GM12891 (cell line): Measurements from ENCODE around the gene TXNRD1.
A peak's percentile ranks its signal among the peaks of the same experiment; 100 is the strongest.
"Not testable (repeated sequence)": the region's sequence is repeated elsewhere in the genome, so short reads cannot be mapped to it uniquely, and the experiment has no call there.

Experiments used
- DNase-seq: peaks from one replicate; pipeline ENCODE4 v3.0.0; 2011; ENCODE audit warnings: low spot score; ENCODE audit not compliant: insufficient read length
- FAIRE-seq: peaks from 2 replicates; lab custom pipeline; 2011; peaks lifted over from hg19 to GRCh38; lab: Jason Lieb, UNC
- PAX5 ChIP-seq: IDR thresholded peaks from 2 replicates; pipeline ENCODE4 v1.6.1; 2011; ENCODE audit warnings: low read length, moderate library complexity, mild to moderate bottlenecking; ENCODE audit not compliant: insufficient read depth, severe bottlenecking
- POLR2A ChIP-seq: IDR thresholded peaks from 2 replicates; pipeline ENCODE4 v1.6.1; 2011; ENCODE audit warnings: low read depth, low read length, control low read depth
- POLR2AphosphoS5 ChIP-seq: IDR thresholded peaks from 2 replicates; pipeline ENCODE4 v1.6.1; 2011; ENCODE audit warnings: low read depth, low read length, control low read depth
- POU2F2 ChIP-seq: IDR thresholded peaks from 2 replicates; pipeline ENCODE4 v1.6.1; 2011; ENCODE audit warnings: low read depth, mild to moderate bottlenecking, control low read depth, low read length, moderate library complexity
- SPI1 ChIP-seq: IDR thresholded peaks from 2 replicates; pipeline ENCODE4 v1.6.1; 2011; ENCODE audit warnings: low read depth, low read length, control low read depth
- TAF1 ChIP-seq: IDR thresholded peaks from 2 replicates; pipeline ENCODE4 v1.6.1; 2011; ENCODE audit warnings: low read depth, low read length, control low read depth

Gene TXNRD1

DNA sequence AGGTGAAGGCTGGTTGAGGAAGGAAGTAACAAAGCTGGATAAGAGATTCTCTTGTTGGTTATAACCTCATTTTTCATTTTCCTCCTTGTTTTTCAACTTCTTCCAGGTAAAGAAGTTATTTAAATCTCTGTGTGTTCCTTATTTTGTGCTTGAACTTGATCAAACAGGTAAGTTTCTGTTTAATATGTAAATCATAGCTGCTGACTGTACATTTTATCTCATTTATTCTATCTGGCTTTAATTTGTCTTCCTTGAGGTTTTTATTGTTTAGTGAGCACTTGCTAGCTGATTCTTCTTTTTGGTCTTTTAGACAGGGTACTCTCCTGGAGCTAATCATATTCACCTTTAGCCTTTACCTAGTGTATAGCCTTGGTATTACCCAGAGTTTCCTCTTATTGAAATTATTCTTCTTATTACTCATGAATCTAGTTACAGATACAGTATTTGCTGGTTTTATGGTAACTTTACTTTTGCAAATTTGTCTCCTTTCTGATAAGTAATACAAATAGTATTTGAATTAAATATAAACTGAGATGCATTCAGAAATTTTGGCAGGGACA lies 42.4 kb downstream of the TXNRD1 start:
- TF ChIP-seq SPI1: no peak
- TF ChIP-seq POU2F2: no peak
- no peak for TF ChIP-seq TAF1
- no peak for TF ChIP-seq PAX5
- no peak for FAIRE-seq
- no peak for DNase-seq

DNA sequence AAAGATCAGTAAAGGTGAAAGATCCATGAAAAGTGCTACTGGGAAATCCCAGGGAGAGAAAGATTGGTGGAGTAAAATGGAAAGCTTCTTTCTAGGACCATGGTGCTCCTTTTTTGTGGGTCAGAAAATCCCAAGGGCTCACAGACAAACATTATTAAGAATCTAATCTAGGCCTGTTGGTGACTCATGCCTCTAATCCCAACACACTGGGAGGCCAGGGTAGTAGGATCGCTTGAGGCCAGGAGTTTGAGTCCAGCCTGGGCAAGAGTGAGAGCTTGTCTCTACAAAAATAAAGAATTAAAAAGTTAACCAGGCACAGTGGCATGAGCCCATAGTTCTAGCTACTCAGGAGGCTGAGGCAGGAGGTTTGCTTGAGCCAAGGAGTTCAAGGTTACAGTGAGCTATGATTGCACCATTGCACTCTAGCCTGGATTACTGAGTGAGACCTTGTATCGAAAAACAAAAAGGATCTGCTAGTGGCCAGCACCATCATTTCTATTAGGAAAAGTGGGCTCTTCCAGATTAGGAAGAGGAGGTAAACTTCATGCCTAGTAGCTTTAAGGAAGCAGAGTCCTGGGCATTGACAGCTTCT lies 43.0 kb downstream of the TXNRD1 start:
- no peak for TF ChIP-seq POLR2AphosphoS5
- no peak for TF ChIP-seq TAF1
- no peak for TF ChIP-seq PAX5
- no peak for TF ChIP-seq POU2F2
- no peak for TF ChIP-seq POLR2A
- no peak for TF ChIP-seq SPI1
- no peak for DNase-seq
- FAIRE-seq: no peak

DNA sequence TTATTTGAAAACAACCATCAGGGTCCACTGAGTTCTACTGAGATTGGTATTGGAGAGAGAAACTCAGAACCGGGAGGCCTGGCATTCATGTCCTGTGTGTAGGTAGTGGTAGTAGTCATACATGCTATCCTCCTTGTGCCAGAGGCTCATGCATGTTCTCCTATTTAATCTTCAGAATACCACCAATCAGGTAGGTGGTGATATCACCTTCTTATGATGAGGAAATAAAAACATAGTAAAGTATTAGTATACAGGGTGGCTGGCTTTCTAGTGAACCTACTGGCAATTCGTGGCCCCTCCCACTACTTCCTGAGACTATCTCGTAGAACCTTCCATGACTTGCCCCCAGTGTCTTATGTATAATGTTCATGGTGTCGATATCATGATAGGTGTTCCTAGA lies 47.4 kb downstream of the TXNRD1 start:
- TF ChIP-seq POU2F2 (no peak), POLR2AphosphoS5 (no peak)
- FAIRE-seq (no peak), DNase-seq (no peak)

DNA sequence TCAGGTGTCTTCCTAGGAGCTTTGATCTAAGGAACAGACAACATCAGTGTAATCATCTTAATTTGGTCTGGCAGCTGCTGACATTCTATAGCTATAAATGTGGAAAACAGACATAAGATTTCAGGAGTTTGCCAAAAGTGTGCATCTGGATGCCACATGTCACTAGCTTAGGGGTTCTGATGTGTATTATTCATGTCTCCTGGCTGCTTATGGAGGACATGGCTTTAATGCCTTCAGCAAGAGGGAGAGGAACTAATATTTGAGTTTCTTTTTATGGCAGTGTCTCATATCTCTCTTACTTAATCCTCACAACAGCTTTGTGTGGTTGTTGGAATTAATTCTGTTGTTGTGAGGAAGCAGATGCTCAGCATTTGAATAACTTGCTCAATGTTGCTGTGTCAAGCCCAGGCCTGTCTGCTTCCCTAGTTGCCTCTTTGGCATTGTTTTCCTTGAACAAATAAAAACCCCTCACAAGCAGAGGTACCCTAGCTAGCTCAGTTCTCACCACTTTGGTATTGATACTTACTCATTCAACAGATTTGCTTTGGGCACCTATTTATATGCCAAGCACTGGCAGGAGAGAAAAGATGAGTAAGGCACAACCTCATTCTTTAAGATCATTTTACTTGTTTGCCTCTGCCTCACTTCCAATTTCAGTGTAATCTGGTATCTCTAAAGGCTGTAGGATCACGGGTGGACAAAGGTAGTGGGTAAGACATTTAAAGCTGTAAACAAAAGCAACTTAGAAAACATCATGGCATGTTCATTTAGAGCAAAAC lies 48.2 kb downstream of the TXNRD1 start:
- TF ChIP-seq POLR2A (no peak), PAX5 (no peak), POLR2AphosphoS5 (no peak), SPI1 (no peak)
- FAIRE-seq (no peak), DNase-seq (no peak)

DNA sequence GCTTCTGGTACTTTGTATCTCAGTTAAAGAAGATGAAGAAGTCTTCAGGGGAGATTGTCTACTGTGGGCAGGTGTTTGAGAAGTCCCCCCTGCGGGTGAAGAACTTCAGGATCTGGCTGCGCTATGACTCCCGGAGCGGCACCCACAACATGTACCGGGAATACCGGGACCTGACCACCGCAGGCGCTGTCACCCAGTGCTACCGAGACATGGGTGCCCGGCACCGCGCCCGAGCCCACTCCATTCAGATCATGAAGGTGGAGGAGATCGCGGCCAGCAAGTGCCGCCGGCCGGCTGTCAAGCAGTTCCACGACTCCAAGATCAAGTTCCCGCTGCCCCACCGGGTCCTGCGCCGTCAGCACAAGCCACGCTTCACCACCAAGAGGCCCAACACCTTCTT lies 49.9 kb downstream of the TXNRD1 start:
- FAIRE-seq: not testable (repeated sequence)

DNA sequence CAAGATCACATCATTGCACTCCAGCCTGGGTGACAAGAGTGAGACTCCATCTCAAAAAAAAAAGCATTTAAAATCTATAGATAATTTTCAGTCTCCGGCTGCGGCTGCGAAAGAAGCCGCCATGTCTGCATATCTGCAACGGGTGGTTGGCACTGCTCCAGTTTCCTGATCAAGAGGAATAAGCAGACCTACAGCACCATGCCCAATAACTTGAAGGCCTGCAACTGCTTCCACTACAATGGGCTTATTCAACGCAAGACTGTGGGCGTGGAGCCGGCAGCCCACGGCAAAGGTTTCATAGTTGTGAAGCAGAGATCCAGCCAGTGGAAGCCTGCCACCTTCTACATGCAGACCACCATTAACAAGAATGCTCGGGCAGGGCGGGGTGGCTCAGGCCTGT lies 57.4 kb downstream of the TXNRD1 start:
- DNase-seq (no peak), FAIRE-seq (no peak)
- TF ChIP-seq SPI1: no peak
- no peak for TF ChIP-seq PAX5
- TF ChIP-seq POLR2A: no peak
- no peak for TF ChIP-seq POU2F2
- no peak for TF ChIP-seq TAF1
- no peak for TF ChIP-seq POLR2AphosphoS5

More for the DNA sequence above, 49.9 kb downstream of the TXNRD1 start:
- DNase-seq: not testable (repeated sequence)

DNA sequence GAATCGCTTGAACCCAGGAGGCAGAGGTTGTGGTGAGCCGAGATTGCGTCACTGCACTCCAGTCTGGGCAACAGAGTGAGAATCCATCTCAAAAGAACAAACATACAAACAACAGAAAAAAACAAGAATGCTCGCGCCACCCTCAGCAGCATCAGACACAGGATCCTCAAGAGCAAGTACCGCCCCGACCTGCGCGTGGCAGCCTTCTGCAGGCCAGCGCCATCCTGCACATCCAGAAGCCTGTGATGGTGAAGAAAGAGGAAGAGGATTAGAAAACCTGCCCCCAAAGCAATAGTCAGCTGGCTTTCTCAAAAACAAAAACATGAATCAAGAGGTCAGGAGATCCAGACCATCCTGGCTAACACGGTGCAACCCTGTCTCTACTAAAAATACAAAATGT lies 57.9 kb downstream of the TXNRD1 start:
- no peak for TF ChIP-seq POLR2A
- TF ChIP-seq TAF1: no peak
- no peak for TF ChIP-seq SPI1
- TF ChIP-seq POU2F2: no peak
- no peak for TF ChIP-seq POLR2AphosphoS5
- no peak for TF ChIP-seq PAX5
- no peak for FAIRE-seq
- no peak for DNase-seq

DNA sequence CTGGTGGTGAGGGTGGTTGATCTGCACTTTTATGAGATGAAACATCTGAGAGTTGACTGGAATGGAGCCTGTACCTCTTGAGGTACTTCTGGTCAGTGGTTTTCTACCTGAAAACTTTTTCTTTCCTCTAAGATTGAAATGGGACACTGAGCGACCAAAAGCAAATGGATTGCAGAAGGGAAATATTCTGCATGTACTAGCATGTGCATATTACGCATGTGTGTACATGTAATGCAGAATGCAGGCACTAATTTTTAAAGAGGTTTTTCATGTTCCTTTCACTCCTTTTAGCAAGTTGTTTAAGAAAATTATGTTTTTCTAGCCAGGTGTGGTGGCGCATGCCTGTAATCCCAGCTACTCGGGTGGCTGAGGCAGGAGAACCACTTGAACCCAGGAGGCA lies 59.2 kb downstream of the TXNRD1 start:
- no peak for FAIRE-seq
- TF ChIP-seq PAX5 (no peak), POLR2A (no peak), POU2F2 (no peak), SPI1 (no peak), TAF1 (no peak), POLR2AphosphoS5 (no peak)
- DNase-seq: no peak

DNA sequence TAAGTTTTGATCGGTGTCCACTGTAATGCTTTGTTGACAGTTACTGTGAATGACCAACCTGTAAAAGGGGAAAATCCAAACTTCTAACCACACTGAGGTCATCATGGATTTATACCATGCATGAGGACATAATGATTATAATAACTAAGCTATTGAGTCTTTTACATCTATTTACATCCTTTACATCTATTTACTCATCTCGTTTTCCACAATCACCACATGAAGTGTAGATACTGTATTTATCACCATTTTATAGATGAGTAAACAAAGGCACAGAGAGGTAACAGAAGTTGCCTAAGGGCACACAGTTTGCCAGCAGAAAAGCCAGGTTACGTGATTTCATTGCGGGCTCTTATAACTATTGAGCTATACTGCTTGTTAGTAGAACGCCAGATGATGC lies 60.1 kb downstream of the TXNRD1 start:
- FAIRE-seq: no peak
- no peak for TF ChIP-seq TAF1
- no peak for TF ChIP-seq POLR2A
- no peak for TF ChIP-seq SPI1
- TF ChIP-seq PAX5: no peak
- no peak for DNase-seq

DNA sequence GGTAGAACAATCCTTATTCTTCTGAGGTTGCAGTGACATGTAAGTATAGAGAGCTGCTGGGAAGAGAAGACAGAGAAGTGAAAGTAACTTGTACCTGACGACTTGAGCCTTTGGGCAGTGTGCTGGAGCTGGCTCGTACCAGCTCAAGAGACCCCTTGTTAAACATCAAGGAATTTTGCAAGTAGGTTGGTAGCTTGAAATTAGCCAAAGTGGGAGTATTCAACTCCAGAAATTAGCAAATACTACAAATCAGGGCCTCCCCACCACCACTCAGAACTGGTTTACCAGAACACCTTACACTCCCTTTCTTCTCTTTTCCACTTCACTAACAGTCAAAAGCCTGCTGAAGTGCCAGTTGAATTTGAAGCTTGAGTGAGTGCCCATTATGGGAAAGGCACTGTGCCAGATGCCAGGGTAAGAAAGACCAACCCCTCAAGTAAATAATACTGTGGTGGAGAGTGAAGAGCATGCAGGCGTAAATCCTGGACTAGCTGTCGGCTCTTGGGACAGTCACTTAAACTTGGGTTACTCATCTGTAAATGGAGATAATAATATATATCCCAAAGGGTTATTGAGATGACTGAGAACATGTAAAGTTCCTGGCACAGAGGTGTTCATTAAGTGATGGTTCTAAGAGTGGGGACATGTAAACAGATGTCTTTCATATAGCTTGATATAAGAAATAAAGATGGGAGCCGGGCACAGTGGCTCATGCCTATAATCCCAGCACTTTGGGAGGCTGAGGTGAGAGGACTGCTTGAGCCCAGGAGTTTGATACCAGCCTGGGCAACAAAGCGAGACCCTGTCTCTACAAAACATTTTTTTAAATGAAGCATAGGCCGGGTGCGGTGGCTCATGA lies 60.9 kb downstream of the TXNRD1 start:
- no peak for TF ChIP-seq TAF1
- no peak for TF ChIP-seq POLR2A
- peak; percentile 82 for TF ChIP-seq SPI1
- no peak for DNase-seq
- FAIRE-seq: peak; percentile 72
